A673 (cell line): Measurements from ENCODE around the gene CWF19L2. TPM values are rescaled to one million over a fixed set of nuclear protein-coding genes. Genes with fewer than 3 reads are reported as not detected.

Experiments
- BruUV-seq: library from RNA; stranded (reverse); fragments of 400-500 nt; replicated peaks from 2 replicates; lab custom pipeline; 2021; lab: Mats Ljungman, UMichigan
- CTCF ChIA-PET: fragments of 300-600 bp; sonication (Branson Sonifier 250); formaldehyde crosslinking; loops from one replicate; lab custom pipeline; 2022; ENCODE audit warnings: antibody characterized with exemption; lab: Charles Lee
- POLR2A ChIA-PET: fragments of 300-600 bp; sonication (Branson Sonifier 250); formaldehyde crosslinking; loops from one replicate; lab custom pipeline; 2022; ENCODE audit warnings: antibody characterized with exemption; ENCODE audit not compliant: low non-redundant PET; lab: Charles Lee
- DNase-seq: peaks from one replicate; pipeline ENCODE4 v3.0.0-alpha.2; 2015; ENCODE audit warnings: low spot score
- H3K27ac ChIP-seq: fragments of 200-600 bp; sonication (generic); 2 replicates; pipeline ENCODE4 v1.5.1; 2016; ENCODE audit warnings: mixed run types, low read depth, mild to moderate bottlenecking, mixed read lengths, antibody characterized with exemption, low read length; ENCODE audit not compliant: poor library complexity, severe bottlenecking
- H3K27me3 ChIP-seq: fragments of 200-600 bp; sonication (generic); replicated peaks from 2 replicates; pipeline ENCODE4 v1.6.1; 2017; ENCODE audit warnings: mixed run types, low read depth, mild to moderate bottlenecking, mixed read lengths, antibody characterized with exemption, low read length; ENCODE audit not compliant: insufficient read depth, poor library complexity
- H3K36me3 ChIP-seq: fragments of 200-600 bp; sonication (generic); 2 replicates; pipeline ENCODE4 v1.6.1; 2016; ENCODE audit warnings: mixed run types, mild to moderate bottlenecking, mixed read lengths, antibody characterized with exemption, low read length; ENCODE audit not compliant: insufficient read depth, poor library complexity, severe bottlenecking
- H3K4me1 ChIP-seq: fragments of 200-600 bp; sonication (generic); 2 replicates; pipeline ENCODE4 v1.6.1; 2017; ENCODE audit warnings: mixed run types, mild to moderate bottlenecking, mixed read lengths, antibody characterized with exemption, low read length; ENCODE audit not compliant: insufficient read depth, poor library complexity, severe bottlenecking
- H3K4me3 ChIP-seq: fragments of 200-600 bp; sonication (generic); 2 replicates; pipeline ENCODE4 v1.5.1; 2016; ENCODE audit warnings: low read depth, mixed run types, mild to moderate bottlenecking, mixed read lengths, low read length; ENCODE audit not compliant: poor library complexity, severe bottlenecking
- H3K9me3 ChIP-seq: fragments of 200-600 bp; sonication (generic); 2 replicates; pipeline ENCODE4 v1.6.1; 2016; ENCODE audit warnings: mixed run types, low read depth, mild to moderate bottlenecking, mixed read lengths, antibody characterized with exemption, low read length; ENCODE audit not compliant: poor library complexity, severe bottlenecking
- CTCF ChIP-seq: fragments of 300-800, 200-600 bp; sonication (generic); conservative IDR thresholded peaks from 2 replicates; pipeline ENCODE4 v1.5.1; 2017; ENCODE audit warnings: low read depth, mild to moderate bottlenecking, antibody characterized with exemption, low read length, moderate library complexity, mixed read lengths
- EZH2 ChIP-seq: fragments of 200-600 bp; sonication (generic); IDR thresholded peaks from 2 replicates; pipeline ENCODE4 v1.6.1; 2017; ENCODE audit warnings: borderline replicate concordance, low read depth, mild to moderate bottlenecking, mixed read lengths, antibody characterized with exemption, low read length; ENCODE audit not compliant: poor library complexity, severe bottlenecking
- intact Hi-C: fragments of 100-400 bp; cut with micrococcal nuclease; formaldehyde crosslinking; loops from one replicate; pipeline ENCODE4 v1.10.0; 2022; ENCODE audit not compliant: unreplicated experiment
- total RNA-seq: library from RNA; stranded (reverse); gene quantifications from 2 replicates; pipeline ENCODE4 v1.2.3, GENCODE V29; 2021

The CWF19L2 gene
- total RNA-seq, 1 experiment from 2014 or later = 26.3 TPM

GRCh38 chr11:107457205-107457557 is 444 bp downstream of the CWF19L2 start:
- Histone ChIP-seq H3K27ac (peak overlapping the region; percentile 79), H3K36me3 (peaks cover 17% of the 10 kb centered on the region), H3K9me3 (no peaks in the 10 kb centered on the region), H3K4me1 (peaks cover 6% of the 10 kb centered on the region), H3K27me3 (no peaks in the 10 kb centered on the region), H3K4me3 (peak overlapping the region; percentile 69)
- no peak for TF ChIP-seq EZH2
- no peak for TF ChIP-seq CTCF
- CTCF ChIA-PET = interaction anchor here (0.6 kb wide), 1 partner anchor 413 kb away, joined by 3 read pairs; no protein-coding TSS in a partner anchor
- POLR2A ChIA-PET = no interaction called here
- DNase-seq = no peak
- intact Hi-C loops = no loop called here
- BruUV-seq = TSS peak; percentile 78

- no peak for TF ChIP-seq CTCF
- no peak for DNase-seq
- POLR2A ChIA-PET = no interaction called here
- H3K4me1 ChIP-seq = peaks cover 6% of the 10 kb centered on the region
- intact Hi-C loops = no loop called here
- H3K9me3 ChIP-seq = no peaks in the 10 kb centered on the region
- no peak overlapping the region for H3K4me3 ChIP-seq
- no peaks in the 10 kb centered on the region for H3K27me3 ChIP-seq
- H3K36me3 ChIP-seq = peaks cover 24% of the 10 kb centered on the region
- no TSS peak for BruUV-seq
- CTCF ChIA-PET = no interaction called here
- no peak overlapping the region for H3K27ac ChIP-seq
Observed at GRCh38 chr11:107453594-107454286, 3.9 kb downstream of the CWF19L2 start.

GRCh38 chr11:107446822-107447431 is 10.7 kb downstream of the CWF19L2 start:
- ChIA-PET CTCF (no interaction called here), POLR2A (no interaction called here)
- Histone ChIP-seq H3K27me3 (no peaks in the 10 kb centered on the region), H3K27ac (no peak overlapping the region), H3K4me3 (no peak overlapping the region), H3K4me1 (peaks cover 4% of the 10 kb centered on the region), H3K9me3 (no peaks in the 10 kb centered on the region), H3K36me3 (peaks cover 14% of the 10 kb centered on the region)
- DNase-seq = peak; percentile 70
- BruUV-seq = no TSS peak
- intact Hi-C loops = no loop called here
- TF ChIP-seq CTCF (no peak), EZH2 (no peak)
